Measurements from ENCODE around the gene HTD2.

The HTD2 gene

GRCh38 chr3:58356054-58356453 is 49.7 kb downstream of the HTD2 start:
- Histone ChIP-seq H3K79me2 (ENCODE audit: low read length) (no peaks in the 10 kb centered on the region), H3K27me3 (ENCODE audit: low read depth, low read length) (peaks cover under 1% of the 10 kb centered on the region; the same call in 1 of the 2 replicates), H3K4me2 (ENCODE audit: low read length) (peak overlapping the region; percentile 67; the same call in 1 of the 2 replicates), H3K36me3 (replicated peaks; ENCODE audit: low read depth, low read length) (no peaks in the 10 kb centered on the region), H3K4me3 (ENCODE audit: low read length) (no peak overlapping the region), H3K9ac (ENCODE audit: low read length) (no peak overlapping the region), H3K27ac (ENCODE audit: low read length) (no peak overlapping the region), H2AFZ (ENCODE audit: low read depth, low read length) (no peak overlapping the region), H4K20me1 (ENCODE audit: insufficient read depth, low read length) (peaks cover 12% of the 10 kb centered on the region; the same call in 1 of the 2 replicates), H3K9me3 (ENCODE audit: insufficient read depth, low read length) (peaks cover under 1% of the 10 kb centered on the region; the same call in 1 of the 2 replicates), H3K4me1 (ENCODE audit: low read length) (peaks cover 24% of the 10 kb centered on the region)
- TF ChIP-seq EZH2phosphoT487 (IDR thresholded peaks at IDR 0.05; ENCODE audit: low read depth) = no peak
- TF ChIP-seq, protein P1, sequence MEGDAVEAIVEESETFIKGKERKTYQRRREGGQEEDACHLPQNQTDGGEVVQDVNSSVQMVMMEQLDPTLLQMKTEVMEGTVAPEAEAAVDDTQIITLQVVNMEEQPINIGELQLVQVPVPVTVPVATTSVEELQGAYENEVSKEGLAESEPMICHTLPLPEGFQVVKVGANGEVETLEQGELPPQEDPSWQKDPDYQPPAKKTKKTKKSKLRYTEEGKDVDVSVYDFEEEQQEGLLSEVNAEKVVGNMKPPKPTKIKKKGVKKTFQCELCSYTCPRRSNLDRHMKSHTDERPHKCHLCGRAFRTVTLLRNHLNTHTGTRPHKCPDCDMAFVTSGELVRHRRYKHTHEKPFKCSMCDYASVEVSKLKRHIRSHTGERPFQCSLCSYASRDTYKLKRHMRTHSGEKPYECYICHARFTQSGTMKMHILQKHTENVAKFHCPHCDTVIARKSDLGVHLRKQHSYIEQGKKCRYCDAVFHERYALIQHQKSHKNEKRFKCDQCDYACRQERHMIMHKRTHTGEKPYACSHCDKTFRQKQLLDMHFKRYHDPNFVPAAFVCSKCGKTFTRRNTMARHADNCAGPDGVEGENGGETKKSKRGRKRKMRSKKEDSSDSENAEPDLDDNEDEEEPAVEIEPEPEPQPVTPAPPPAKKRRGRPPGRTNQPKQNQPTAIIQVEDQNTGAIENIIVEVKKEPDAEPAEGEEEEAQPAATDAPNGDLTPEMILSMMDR (IDR thresholded peaks at IDR 0.05; ENCODE audit: low read depth, low read length) = no peak

- TF ChIP-seq, protein P1 (IDR thresholded peaks at IDR 0.05; ENCODE audit: low read depth, low read length) = no peak
- no peak for TF ChIP-seq EZH2phosphoT487 (IDR thresholded peaks at IDR 0.05; ENCODE audit: low read depth)
These were observed 51.1 kb downstream of the HTD2 start for GRCh38 chr3:58357402-58357801.

GRCh38 chr3:58358092-58358491 is 51.8 kb downstream of the HTD2 start:
- no peak overlapping the region for H3K9ac ChIP-seq (ENCODE audit: low read length)
- H3K36me3 ChIP-seq (replicated peaks; ENCODE audit: low read depth, low read length) = no peaks in the 10 kb centered on the region
- peaks cover 12% of the 10 kb centered on the region; the same call in 1 of the 2 replicates for H4K20me1 ChIP-seq (ENCODE audit: insufficient read depth, low read length)
- H3K27ac ChIP-seq (ENCODE audit: low read length) = no peak overlapping the region
- H2AFZ ChIP-seq (ENCODE audit: low read depth, low read length) = no peak overlapping the region
- no peak overlapping the region for H3K4me3 ChIP-seq (ENCODE audit: low read length)
- TF ChIP-seq, protein P1 (IDR thresholded peaks at IDR 0.05; ENCODE audit: low read depth, low read length) = no peak
- no peak for TF ChIP-seq EZH2phosphoT487 (IDR thresholded peaks at IDR 0.05; ENCODE audit: low read depth)
- no peaks in the 10 kb centered on the region for H3K27me3 ChIP-seq (ENCODE audit: low read depth, low read length)
- peaks cover 24% of the 10 kb centered on the region for H3K4me1 ChIP-seq (ENCODE audit: low read length)
- no peaks in the 10 kb centered on the region for H3K79me2 ChIP-seq (ENCODE audit: low read length)
- H3K9me3 ChIP-seq (ENCODE audit: insufficient read depth, low read length) = no peaks in the 10 kb centered on the region
- no peak overlapping the region for H3K4me2 ChIP-seq (ENCODE audit: low read length)

More at GRCh38 chr3:58357402-58357801, 51.1 kb downstream of the HTD2 start:
- Histone ChIP-seq H2AFZ (ENCODE audit: low read depth, low read length) (no peak overlapping the region), H3K36me3 (replicated peaks; ENCODE audit: low read depth, low read length) (no peaks in the 10 kb centered on the region), H3K4me3 (ENCODE audit: low read length) (no peak overlapping the region), H3K79me2 (ENCODE audit: low read length) (no peaks in the 10 kb centered on the region), H3K4me2 (ENCODE audit: low read length) (no peak overlapping the region), H3K9me3 (ENCODE audit: insufficient read depth, low read length) (no peaks in the 10 kb centered on the region), H3K4me1 (ENCODE audit: low read length) (peaks cover 24% of the 10 kb centered on the region), H4K20me1 (ENCODE audit: insufficient read depth, low read length) (peaks cover 12% of the 10 kb centered on the region; the same call in 1 of the 2 replicates), H3K27me3 (ENCODE audit: low read depth, low read length) (no peaks in the 10 kb centered on the region), H3K9ac (ENCODE audit: low read length) (no peak overlapping the region), H3K27ac (ENCODE audit: low read length) (no peak overlapping the region)

GRCh38 chr3:58358808-58359207 is 52.5 kb downstream of the HTD2 start:
- Histone ChIP-seq H4K20me1 (ENCODE audit: insufficient read depth, low read length) (peaks cover 12% of the 10 kb centered on the region; the same call in 1 of the 2 replicates), H3K79me2 (ENCODE audit: low read length) (no peaks in the 10 kb centered on the region), H3K9ac (ENCODE audit: low read length) (no peak overlapping the region)

More at GRCh38 chr3:58358808-58359207, 52.5 kb downstream of the HTD2 start:
- Histone ChIP-seq H3K36me3 (replicated peaks; ENCODE audit: low read depth, low read length) (no peaks in the 10 kb centered on the region), H3K4me1 (ENCODE audit: low read length) (peaks cover 23% of the 10 kb centered on the region), H3K27ac (ENCODE audit: low read length) (no peak overlapping the region), H3K4me2 (ENCODE audit: low read length) (no peak overlapping the region), H3K4me3 (ENCODE audit: low read length) (no peak overlapping the region), H3K27me3 (ENCODE audit: low read depth, low read length) (no peaks in the 10 kb centered on the region), H3K9me3 (ENCODE audit: insufficient read depth, low read length) (no peaks in the 10 kb centered on the region), H2AFZ (ENCODE audit: low read depth, low read length) (no peak overlapping the region)
- TF ChIP-seq, protein P1 (IDR thresholded peaks at IDR 0.05; ENCODE audit: low read depth, low read length) = no peak
- no peak for TF ChIP-seq EZH2phosphoT487 (IDR thresholded peaks at IDR 0.05; ENCODE audit: low read depth)
